Neural cell (in vitro differentiated cells): ENCODE results near the gene GBA2.

ENCODE experiments used
- CTCF ChIP-seq: fragments of 450-650 bp; IDR thresholded peaks from 2 replicates; pipeline ENCODE4 v1.5.1; 2014; ENCODE audit warnings: antibody characterized with exemption, mild to moderate bottlenecking, moderate library complexity; ENCODE audit not compliant: poor library complexity, severe bottlenecking
- EP300 ChIP-seq: fragments of 450-650 bp; conservative IDR thresholded peaks from 2 replicates; pipeline ENCODE4 v1.6.1; 2014; ENCODE audit warnings: antibody characterized with exemption, mild to moderate bottlenecking, moderate library complexity; ENCODE audit not compliant: poor library complexity, severe bottlenecking
- EZH2 ChIP-seq: fragments of 200-600, 300-800 bp; shearing (Covaris generic), sonication (generic); IDR thresholded peaks from 2 replicates; pipeline ENCODE4 v1.6.1; 2014; ENCODE audit warnings: antibody characterized with exemption, low read length, borderline replicate concordance, mild to moderate bottlenecking; ENCODE audit not compliant: insufficient read depth, poor library complexity, severe bottlenecking
- POLR2AphosphoS5 ChIP-seq: IDR thresholded peaks from 2 replicates; pipeline ENCODE4 v1.6.1; 2012
- SMC3 ChIP-seq: fragments of 450-650 bp; conservative IDR thresholded peaks from 2 replicates; pipeline ENCODE4 v1.6.1; 2014; ENCODE audit warnings: antibody characterized with exemption, mild to moderate bottlenecking, moderate library complexity; ENCODE audit not compliant: poor library complexity

GRCh38 chr9:35723908-35724307, 25.1 kb downstream of the GBA2 start:
- TF ChIP-seq EZH2 (no peak), SMC3 (no peak), CTCF (no peak), EP300 (no peak), POLR2AphosphoS5 (no peak)
